ENCODE results near the gene PACS2. TPM values are rescaled to one million over a fixed set of nuclear protein-coding genes. Genes with fewer than 3 reads are reported as not detected.
A peak's percentile ranks its signal among the peaks of the same experiment; 100 is the strongest.

PACS2 gene
- total RNA-seq, 2 experiments from 2014 or later, result 27.8 to 40.2 TPM

GRCh38 chr14:105348169-105348944 lies 33.8 kb downstream of the PACS2 start:
- CTCF ChIA-PET, result interaction anchor here (1.2 kb wide), 1 partner anchor 38 kb away, joined by 3 read pairs; no protein-coding TSS in a partner anchor
- Mint-ChIP-seq H3K27ac (no peak overlapping the region), H3K4me3 (no peak overlapping the region), H3K4me1 (peaks cover 2% of the 10 kb centered on the region), H3K27me3 (no peaks in the 10 kb centered on the region), H3K9me3 (ENCODE audit: low read depth) (peaks cover 3% of the 10 kb centered on the region), H3K36me3 (peaks cover 2% of the 10 kb centered on the region)
- ATAC-seq, result no peak
- no peak for DNase-seq

- Mint-ChIP-seq H3K36me3 (peaks cover 2% of the 10 kb centered on the region), H3K4me1 (peaks cover 2% of the 10 kb centered on the region), H3K27me3 (no peaks in the 10 kb centered on the region), H3K9me3 (ENCODE audit: low read depth) (peaks cover 3% of the 10 kb centered on the region), H3K4me3 (no peak overlapping the region), H3K27ac (no peak overlapping the region)
- ATAC-seq, result no peak
- DNase-seq, result no peak
- CTCF ChIA-PET, result interaction anchor here (1.2 to 3.2 kb wide), 2 partner anchors 37 to 258 kb away, joined by 3 to 36 read pairs; no protein-coding TSS in a partner anchor
Measured at GRCh38 chr14:105348945-105349699, 34.6 kb downstream of the PACS2 start.

DNA sequence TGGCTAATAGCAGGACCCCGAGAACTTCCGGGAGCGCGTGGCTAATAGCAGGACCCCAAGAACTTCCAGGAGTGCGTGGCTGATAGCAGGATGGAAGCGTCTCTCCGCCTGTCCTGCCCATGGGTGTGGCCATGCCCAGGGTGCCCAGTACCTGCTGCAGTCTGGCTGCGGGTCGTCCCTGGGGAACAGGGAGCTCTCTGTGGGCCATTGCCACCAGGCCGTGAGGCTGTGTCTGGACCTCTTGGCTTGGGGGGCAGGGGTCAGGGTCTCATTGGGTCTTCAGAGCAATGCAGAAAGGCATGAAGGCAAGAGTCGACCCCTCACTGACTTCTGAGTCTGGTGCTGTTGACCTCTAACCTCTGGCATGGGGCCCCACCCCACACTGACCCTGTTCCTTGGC lies 35.4 kb downstream of the PACS2 start:
- Mint-ChIP-seq H3K9me3 (ENCODE audit: low read depth) (peaks cover 3% of the 10 kb centered on the region), H3K4me3 (no peak overlapping the region), H3K4me1 (peaks cover 2% of the 10 kb centered on the region), H3K36me3 (peaks cover 2% of the 10 kb centered on the region), H3K27ac (no peak overlapping the region), H3K27me3 (no peaks in the 10 kb centered on the region)
- no peak for ATAC-seq
- CTCF ChIA-PET, result interaction anchor here (3.2 kb wide), 1 partner anchor 259 kb away, joined by 36 read pairs; no protein-coding TSS in a partner anchor
- DNase-seq, result no peak

DNA sequence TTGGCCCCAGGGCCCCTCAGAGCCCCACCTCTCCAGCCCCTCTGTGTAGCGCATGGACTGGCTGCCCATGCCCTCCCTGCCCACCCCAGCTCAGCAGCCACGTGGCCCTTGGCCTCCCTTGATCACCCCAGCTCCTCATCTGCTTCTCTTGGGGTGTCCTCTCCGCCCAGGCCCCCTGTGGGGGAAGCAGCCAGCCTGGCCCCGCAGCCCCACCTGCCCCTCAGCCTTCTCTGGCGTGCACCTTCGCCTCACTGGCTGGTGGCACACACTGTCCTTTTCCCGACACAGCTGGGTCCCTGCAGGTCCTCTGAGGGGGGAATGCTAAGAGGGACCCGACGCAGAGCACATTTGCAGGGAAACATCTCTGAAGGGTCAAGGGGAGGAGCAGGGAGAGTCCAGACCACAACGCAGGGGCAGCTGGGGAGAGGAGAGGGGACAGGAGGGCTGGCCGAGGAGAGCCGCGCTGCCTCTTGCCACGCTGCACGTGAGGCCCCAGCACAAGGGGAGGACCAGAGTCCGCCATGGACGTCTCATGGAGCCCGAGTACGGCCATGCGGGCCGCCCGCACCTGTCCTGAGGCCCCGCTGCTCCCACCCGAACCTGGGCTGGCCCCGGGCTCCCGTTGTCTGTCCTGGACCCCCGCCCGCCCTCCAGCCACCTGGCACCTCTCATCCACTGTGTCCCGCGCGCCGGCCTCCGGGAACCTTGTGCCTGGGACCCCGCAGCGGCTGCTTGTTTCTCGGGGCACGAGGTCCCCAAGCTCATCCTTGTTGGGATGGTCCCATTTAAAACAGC lies 36.1 kb downstream of the PACS2 start:
- no peaks in the 10 kb centered on the region for H3K36me3 Mint-ChIP-seq
- H3K4me1 Mint-ChIP-seq, result peaks cover 2% of the 10 kb centered on the region
- no peak overlapping the region for H3K27ac Mint-ChIP-seq

GRCh38 chr14:105351410-105351809 lies 36.9 kb downstream of the PACS2 start:
- ATAC-seq, result no peak
- Mint-ChIP-seq H3K36me3 (no peaks in the 10 kb centered on the region), H3K4me1 (peaks cover 2% of the 10 kb centered on the region), H3K27ac (no peak overlapping the region), H3K27me3 (no peaks in the 10 kb centered on the region), H3K9me3 (ENCODE audit: low read depth) (no peaks in the 10 kb centered on the region), H3K4me3 (no peak overlapping the region)
- CTCF ChIA-PET, result interaction anchor here (0.8 to 3.2 kb wide), 18 partner anchors 11 to 305 kb away, joined by 3 to 36 read pairs (median 4); partner anchors contain the start of genes BRF1 and PACS2
- DNase-seq, result no peak

More for the DNA sequence above, 36.1 kb downstream of the PACS2 start:
- CTCF ChIA-PET, result interaction anchor here (1.6 to 3.2 kb wide), 6 partner anchors 11 to 304 kb away, joined by 4 to 36 read pairs (median 7); no protein-coding TSS in a partner anchor
- Mint-ChIP-seq H3K27me3 (no peaks in the 10 kb centered on the region), H3K4me3 (no peak overlapping the region), H3K9me3 (ENCODE audit: low read depth) (peaks cover 2% of the 10 kb centered on the region)
- ATAC-seq (no peak), DNase-seq (no peak)

DNA sequence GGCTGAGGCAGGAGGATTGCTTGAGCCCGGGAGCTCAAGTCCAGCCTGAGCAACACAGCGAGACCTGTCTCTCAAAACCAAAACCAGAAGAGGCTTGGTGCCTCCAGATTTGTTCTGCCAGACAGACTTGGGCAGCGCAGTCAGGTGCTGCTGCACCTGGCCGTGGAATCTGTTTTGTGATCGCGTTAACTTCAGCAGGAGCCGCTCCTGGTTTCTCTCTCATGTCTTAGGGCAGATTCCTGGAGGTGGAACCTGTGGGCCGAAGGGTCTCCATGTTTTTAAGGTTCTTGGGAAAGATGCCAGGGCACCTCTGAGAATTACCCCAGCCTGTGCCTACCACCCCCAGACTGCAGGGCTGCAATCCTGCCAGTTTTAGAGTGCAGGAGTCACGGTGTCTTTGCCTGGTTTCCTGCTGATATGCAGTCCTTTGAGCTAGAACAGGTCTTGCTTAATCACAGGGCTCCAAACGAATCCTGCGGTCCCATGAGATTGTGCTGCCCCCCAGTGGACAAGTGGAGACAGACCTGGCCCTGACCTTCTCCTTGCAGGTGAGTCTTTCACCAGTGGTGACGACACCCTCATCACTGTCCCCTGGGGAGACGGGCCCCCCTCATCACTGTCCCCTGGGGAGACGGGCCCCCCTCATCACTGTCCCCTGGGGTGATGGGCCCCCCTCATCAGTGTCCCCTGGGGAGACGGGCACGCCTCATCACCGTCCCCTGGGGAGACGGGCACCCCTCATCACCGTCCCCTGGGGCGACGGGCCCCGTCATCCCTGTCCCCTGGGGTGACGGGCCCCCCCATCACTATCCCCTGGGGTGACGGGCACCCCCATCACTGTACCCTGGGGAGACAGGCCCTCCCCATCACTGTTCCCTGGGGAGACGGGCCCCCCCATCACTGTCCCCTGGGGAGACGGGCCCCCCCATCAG lies 37.6 kb downstream of the PACS2 start:
- no peaks in the 10 kb centered on the region for H3K36me3 Mint-ChIP-seq
- H3K9me3 Mint-ChIP-seq (ENCODE audit: low read depth), result no peaks in the 10 kb centered on the region
- ATAC-seq (peak; percentile 96), DNase-seq (peak; percentile 93)
- CTCF ChIA-PET, result interaction anchor here (0.6 to 3.2 kb wide), 41 partner anchors 9 to 306 kb away, joined by 3 to 36 read pairs (median 4); partner anchors contain the start of genes BRF1, BTBD6 and PACS2
- no peak overlapping the region for H3K4me3 Mint-ChIP-seq
- peaks cover 2% of the 10 kb centered on the region for H3K4me1 Mint-ChIP-seq
- no peak overlapping the region for H3K27ac Mint-ChIP-seq
- H3K27me3 Mint-ChIP-seq, result no peaks in the 10 kb centered on the region

DNA sequence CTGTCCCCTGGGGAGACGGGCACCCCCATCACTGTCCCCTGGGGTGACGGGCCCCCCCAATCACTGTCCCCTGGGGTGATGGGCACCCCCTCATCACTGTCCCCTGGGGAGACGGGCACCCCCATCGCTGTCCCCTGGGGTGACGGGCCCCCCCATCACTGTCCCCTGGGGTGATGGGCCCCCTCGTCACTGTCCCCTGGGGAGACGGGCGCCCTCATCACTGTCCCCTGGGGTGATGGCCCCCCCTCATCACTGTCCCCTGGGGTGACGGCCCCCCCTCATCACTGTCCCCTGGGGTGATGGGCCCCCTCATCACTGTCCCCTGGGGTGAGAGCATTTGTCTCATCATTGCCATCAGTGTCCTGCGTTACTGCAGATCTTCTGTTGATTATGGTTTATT lies 38.6 kb downstream of the PACS2 start:
- ATAC-seq (no peak), DNase-seq (no peak)
- CTCF ChIA-PET, result no interaction called here
- Mint-ChIP-seq H3K4me1 (peaks cover 2% of the 10 kb centered on the region), H3K27me3 (no peaks in the 10 kb centered on the region), H3K9me3 (ENCODE audit: low read depth) (no peaks in the 10 kb centered on the region), H3K27ac (no peak overlapping the region), H3K36me3 (no peaks in the 10 kb centered on the region), H3K4me3 (no peak overlapping the region)

- H3K27ac Mint-ChIP-seq, result no peak overlapping the region
- no peaks in the 10 kb centered on the region for H3K9me3 Mint-ChIP-seq (ENCODE audit: low read depth)
- ATAC-seq (no peak), DNase-seq (no peak)
- no peaks in the 10 kb centered on the region for H3K27me3 Mint-ChIP-seq
- H3K4me3 Mint-ChIP-seq, result no peak overlapping the region
- peaks cover 2% of the 10 kb centered on the region for H3K4me1 Mint-ChIP-seq
- CTCF ChIA-PET, result interaction anchor here (1.1 kb wide), 1 partner anchor 268 kb away, joined by 3 read pairs; no protein-coding TSS in a partner anchor
- H3K36me3 Mint-ChIP-seq, result no peaks in the 10 kb centered on the region
Measured at GRCh38 chr14:105354541-105354940, 40.0 kb downstream of the PACS2 start.

- Mint-ChIP-seq H3K36me3 (no peaks in the 10 kb centered on the region), H3K4me1 (peaks cover 2% of the 10 kb centered on the region), H3K27me3 (no peaks in the 10 kb centered on the region), H3K27ac (no peak overlapping the region), H3K4me3 (no peak overlapping the region), H3K9me3 (ENCODE audit: low read depth) (no peaks in the 10 kb centered on the region)
- no peak for DNase-seq
- ATAC-seq, result no peak
- CTCF ChIA-PET, result no interaction called here
Measured at GRCh38 chr14:105355049-105355575, 40.6 kb downstream of the PACS2 start.

DNA sequence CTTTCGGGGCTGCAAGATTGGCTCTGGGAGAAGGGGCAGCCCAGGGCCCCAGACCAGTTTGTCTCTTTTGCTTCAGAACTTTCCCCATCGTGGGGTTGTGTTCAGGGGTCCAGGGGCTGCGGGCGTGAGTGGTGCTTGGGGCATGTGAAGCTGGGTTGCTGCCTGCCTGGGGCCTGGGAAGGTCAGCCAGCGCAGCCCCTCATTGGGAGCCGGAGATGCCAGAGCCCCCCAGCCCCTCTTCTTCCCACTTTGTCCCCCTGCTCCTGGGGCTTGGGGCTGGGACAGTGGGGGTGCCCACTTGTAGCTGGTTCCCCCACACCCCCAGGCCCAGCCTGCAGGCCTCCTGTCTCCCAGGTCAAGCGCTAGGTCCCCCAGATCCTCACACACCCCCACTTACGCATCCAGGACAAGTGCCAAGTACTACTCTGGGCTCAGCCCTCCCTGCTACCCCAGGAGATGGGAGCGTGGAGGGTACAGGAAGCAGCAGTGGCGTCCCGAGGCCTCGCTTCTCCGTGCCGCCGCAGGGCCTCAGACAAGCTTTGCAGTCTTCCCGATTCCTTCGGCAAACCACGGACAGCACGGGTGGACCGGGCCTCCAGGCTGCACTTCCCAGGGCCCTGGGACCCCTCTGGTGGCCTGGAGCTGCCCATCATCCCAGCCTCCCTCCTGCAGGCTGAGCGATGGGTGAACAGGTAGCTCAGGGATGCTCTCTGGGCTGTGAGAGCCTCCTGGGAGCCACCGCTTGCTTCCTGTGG lies 41.5 kb downstream of the PACS2 start:
- H3K27me3 Mint-ChIP-seq, result no peaks in the 10 kb centered on the region
- H3K36me3 Mint-ChIP-seq, result no peaks in the 10 kb centered on the region
- ATAC-seq (no peak), DNase-seq (no peak)
- H3K9me3 Mint-ChIP-seq (ENCODE audit: low read depth), result no peaks in the 10 kb centered on the region
- CTCF ChIA-PET, result no interaction called here
- no peak overlapping the region for H3K4me3 Mint-ChIP-seq
- H3K4me1 Mint-ChIP-seq, result peaks cover 2% of the 10 kb centered on the region
- H3K27ac Mint-ChIP-seq, result no peak overlapping the region

- no peak for DNase-seq
- no peak overlapping the region for H3K27ac Mint-ChIP-seq
- ATAC-seq, result no peak
- H3K4me3 Mint-ChIP-seq, result no peak overlapping the region
- H3K9me3 Mint-ChIP-seq (ENCODE audit: low read depth), result no peaks in the 10 kb centered on the region
- CTCF ChIA-PET, result no interaction called here
- peaks cover 2% of the 10 kb centered on the region for H3K4me1 Mint-ChIP-seq
- H3K36me3 Mint-ChIP-seq, result no peaks in the 10 kb centered on the region
- H3K27me3 Mint-ChIP-seq, result no peaks in the 10 kb centered on the region
Measured at GRCh38 chr14:105356927-105357326, 42.4 kb downstream of the PACS2 start.

Measured in activated CD8-positive, alpha-beta memory T cell treated with anti-CD3 and anti-CD28 coated beads, Interleukin-2, amount 10 ng/mL, durations not matched to agents 7 days and 5 days (primary cell).